GM21381 (cell line): ENCODE data around the gene NCOA5.

Experiments
- ATAC-seq: cut with Tn5 transposase; IDR thresholded peaks from one replicate; pipeline ENCODE4 v1.9.1; 2021; ENCODE audit warnings: mild to moderate bottlenecking, moderate library complexity; ENCODE audit not compliant: unreplicated experiment

The NCOA5 gene

DNA sequence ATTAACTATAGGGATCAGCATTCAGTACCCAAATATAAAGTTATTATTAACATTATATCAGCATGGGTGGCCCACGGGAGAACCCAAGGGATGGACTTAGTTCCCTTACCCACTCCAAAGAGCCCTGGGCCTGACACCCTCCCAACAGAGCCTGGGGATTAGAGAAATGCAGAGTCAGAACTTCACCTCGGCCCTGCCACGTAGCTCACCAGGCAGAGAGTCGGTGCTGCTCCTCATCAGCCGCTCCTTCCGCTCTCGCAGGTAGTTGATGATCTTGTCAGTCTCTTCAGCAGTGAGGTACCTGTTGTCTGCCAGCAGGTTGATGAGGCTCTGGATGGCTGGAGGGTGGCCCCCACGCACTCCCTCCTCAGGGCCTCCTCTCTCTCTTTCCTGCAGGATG lies 26.6 kb downstream of the NCOA5 start:
- no peak for ATAC-seq

DNA sequence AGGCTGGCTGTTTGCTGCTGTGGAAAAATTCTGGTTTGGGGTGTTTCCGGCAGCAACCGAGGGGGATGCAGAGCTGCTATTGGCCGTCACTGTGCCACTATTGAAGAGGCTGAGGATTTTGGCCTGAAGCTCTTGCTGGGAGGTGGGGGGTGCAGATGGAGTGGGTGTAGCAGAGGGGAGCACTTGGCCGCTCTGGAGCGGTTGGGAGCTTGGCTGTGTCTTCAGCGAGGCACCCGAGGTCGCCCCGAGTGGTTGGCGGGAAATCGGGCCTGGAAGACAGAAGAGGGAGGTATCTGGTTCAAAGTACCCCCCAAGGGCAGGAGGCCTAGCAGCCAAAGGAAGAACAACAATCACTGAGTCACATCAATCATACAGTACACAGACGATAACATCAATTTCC lies 27.1 kb downstream of the NCOA5 start:
- no peak for ATAC-seq

DNA sequence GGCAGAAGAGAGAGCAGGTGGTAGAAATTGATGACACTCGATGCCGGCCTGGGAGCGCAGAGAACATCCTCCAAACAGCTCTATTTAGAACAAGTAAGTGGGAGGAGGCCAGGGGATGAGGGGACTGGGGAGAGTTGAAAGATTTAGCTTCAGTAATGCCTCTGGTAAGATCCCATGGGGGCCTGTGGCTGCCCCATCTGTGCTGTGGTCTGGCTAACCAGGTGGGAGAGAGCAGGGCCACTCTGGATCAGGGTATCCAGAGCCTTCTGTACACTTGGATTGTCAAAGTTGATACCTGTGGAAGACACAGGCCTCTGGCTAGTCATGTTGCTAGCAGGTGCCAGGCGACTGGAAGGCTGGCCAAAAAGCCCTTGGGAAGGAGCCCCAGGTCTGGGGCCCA lies 27.6 kb downstream of the NCOA5 start:
- no peak for ATAC-seq

DNA sequence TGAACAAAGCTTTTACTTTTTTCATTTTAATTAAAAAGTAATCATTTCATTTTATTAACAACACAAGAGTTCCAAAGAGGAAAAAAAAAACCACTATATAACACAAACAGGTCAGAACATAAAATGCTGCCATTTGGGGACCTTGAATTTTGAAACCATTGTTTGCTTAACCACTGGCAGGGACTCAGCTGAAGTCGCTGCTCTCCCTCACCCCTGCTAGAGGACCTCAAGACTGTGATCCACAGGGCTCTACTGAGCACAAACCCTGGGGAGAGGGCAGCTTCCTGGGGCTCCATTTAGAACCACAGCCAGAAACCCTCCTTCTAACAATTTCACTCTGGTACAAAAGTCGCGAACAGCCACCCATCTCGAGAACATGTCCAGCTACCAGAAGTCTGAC lies 28.8 kb downstream of the NCOA5 start:
- no peak for ATAC-seq

DNA sequence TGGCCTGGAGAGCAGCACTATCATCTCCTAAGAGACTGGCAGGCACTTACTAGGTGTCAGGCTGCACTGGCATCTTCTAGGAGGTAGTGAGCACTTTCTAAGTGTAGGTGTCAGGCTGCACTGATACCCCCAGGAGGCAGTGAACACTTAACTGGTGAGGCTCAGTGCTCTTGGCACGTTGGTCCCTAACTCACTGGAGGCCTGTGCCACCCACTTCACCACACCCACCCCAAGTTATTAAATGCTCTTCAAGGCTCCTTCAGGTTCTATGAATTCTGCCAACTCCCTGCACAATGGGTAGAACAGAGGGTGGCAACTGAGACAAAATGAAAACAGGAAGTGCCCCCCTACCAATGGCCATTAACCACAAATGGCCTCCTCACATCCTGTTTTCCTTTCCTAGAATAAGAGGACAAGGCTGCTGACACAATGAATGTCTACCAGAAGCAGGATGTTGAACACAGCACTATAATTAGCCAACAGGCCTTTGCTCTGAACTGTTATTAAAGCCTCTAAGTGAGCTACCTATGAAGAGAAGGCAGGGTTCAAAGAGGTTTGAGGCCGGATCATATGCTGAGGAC lies 29.4 kb downstream of the NCOA5 start:
- ATAC-seq: no peak

DNA sequence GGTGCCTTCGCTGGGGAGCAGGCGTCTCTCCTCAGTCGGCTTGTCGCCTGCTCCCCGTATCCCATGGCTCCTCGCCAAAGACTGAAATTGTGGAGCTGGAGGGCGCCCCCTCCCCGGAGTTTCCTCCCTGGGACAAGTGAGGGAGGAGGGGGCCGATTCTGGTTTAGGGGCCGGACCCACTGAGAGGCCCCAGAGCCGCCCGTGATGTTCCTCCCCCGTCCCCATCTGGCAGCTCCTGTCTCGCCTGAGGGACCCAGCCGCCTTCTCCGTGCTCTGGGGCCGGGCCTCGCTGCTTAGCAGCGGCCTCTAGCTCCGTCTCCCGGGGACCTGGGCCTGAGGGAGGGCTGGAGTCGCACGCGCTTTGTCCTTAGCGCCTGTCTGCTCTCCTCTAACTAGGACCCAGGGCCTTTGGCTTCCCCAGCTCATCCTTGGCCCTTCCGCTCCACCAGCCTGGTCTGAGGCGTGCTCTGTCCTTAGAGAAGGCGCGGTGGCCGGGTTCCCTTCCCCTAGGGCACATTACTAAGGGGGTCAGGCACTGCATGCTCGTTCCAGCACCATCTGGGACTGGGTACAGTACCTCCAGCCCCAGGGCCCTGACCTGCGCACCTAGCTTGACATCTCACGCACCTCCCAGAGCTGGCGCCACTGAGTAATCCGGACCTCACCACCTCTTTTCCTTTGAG lies 31.0 kb downstream of the NCOA5 start:
- ATAC-seq: no peak

DNA sequence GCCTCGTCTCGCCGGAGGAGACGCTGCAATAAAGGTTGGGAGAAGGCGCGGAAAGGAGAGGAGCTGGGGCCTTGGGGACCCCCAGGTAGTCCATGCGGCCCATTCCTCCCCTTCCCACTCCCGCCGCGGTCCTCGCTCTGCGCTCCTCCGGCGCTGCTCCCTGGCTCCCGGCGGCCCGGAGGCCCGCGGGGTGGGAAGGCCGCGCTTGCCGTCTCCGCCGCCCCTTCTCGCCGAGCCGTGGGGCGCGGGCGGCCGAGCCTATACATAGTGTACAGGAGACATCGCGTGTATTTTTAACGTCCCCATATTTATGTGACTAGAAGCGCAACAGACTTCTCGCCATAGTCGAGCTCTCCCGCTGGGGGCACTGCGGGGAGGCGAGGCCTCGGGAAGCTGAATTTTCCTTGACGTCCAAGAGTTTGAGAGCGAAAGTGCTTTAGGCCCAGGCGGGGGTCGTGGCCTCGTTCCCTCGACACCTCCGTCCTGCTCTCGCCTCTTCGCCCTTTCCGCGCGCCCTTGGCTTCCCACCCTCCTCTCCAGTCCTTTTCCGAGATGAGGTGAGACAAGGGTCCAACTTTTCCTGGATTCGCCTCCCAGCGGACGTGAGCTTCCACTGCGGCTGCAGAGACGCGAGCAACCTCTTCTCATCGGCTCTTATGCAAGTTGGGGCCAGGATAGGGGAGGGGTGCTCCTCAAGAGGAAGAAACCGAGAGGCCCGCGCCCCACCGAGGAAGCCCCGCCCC lies 31.7 kb downstream of the NCOA5 start:
- no peak for ATAC-seq

DNA sequence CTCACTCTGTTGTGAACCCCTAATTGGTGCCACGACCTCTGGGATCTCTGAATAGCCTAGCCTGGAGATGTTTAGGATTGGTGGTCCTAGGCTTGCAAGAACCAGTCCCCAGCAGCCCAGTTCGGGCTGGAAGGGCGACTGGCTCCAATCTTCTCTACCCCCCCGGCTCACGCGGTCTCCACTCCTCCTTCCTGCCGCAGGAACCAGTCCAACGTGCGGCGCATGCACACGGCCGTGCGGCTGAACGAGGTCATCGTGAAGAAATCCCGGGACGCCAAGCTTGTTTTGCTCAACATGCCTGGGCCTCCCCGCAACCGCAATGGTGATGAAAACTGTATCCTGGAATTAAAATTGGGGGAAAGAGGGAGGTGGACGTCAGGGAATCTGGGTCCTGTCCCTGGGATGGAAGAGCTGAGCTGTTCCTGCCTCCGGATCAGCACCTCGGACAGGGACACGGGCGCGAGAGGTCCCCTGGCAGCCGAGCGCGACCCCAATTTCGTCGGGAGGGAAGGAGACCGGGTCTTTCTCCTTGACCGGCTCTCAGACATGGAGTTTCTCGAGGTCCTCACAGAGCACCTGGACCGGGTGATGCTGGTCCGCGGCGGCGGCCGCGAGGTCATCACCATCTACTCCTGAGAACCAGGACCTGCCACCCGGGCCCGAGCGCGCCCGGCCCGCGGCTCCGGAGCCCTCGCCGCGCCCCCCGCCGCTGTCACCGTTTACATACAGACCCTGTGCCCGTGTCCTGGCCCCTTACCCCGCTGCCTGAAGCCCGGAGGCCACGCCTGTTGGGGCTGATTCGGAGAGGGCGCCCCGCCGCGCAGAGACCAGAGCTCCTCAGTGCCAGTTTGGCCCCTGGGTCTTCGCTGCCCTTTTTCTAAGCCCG lies 32.5 kb downstream of the NCOA5 start:
- ATAC-seq: no peak

DNA sequence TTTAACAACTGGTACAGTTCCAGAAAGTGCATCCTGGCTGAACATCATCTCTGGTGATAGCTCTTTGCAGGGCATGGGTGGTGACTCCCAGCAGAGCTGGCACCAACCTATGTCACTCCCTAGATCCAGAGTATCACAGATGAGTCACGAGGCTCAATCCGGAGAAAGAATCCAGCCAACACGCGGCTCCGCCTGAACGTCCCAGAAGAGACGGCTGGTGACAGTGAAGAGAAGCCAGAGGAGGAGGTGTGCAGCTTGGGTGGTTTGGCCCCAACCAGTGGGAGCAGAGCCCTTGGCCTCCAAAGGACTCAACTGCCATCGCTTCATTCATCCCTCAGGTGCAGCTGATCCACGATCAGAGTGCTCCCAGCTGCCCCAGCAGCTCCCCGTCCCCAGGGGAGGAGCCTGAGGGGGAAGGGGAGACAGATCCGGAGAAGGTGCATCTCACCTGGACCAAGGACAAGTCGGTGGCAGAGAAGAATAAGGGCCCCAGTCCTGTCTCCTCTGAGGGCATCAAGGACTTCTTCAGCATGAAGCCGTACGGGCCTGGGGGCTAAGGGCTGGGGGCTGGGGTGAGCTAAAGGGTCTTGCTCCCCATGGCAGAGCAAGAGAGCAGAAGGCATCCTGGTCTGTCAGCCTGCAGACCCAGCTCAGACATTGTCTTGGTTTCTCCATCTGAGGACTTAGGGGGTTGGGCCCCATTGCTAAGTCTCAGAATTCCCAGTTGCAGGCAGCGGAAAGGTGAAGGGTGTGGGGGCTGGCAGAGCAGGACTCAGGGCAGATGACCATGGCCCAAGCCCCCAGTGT lies 33.5 kb downstream of the NCOA5 start:
- no peak for ATAC-seq

DNA sequence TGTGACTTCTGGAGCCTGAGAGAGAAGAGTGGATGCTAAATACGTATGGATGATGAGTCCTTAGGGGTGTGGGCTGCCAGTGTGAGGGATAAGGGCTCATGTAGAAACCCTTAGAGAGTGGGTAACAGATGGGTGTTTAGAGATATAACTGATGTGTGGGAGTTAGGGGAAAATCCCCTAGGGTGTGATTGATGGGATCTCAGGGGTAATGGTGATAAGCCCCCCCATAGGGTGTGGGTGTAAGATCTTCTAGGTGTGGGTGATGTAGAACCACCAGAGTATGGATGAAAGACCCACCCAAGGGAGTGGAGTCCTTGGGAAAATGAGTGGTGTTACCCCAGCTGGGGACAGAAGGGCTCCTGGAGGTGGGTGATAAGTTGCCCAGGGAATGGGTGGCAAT lies 34.5 kb downstream of the NCOA5 start:
- no peak for ATAC-seq

DNA sequence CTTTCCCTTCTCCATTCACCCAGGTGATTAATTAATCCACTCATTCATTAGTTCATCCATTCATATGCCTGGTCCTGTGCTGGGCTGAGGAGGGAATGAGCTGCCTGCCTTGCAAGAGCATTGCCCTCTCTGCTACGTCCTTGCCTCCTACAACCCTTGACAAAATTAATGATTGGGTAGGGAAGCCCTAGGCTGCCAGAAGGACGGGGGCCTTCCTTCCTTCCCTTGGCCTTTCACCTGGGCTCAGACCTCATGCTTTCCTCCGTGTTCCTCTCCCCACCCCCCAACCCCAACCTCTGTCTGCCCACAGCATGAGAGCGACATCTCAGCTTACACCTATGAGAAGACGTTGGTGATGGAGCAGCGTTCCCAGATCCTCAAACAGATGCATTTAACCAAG lies 35.2 kb downstream of the NCOA5 start:
- ATAC-seq: no peak

DNA sequence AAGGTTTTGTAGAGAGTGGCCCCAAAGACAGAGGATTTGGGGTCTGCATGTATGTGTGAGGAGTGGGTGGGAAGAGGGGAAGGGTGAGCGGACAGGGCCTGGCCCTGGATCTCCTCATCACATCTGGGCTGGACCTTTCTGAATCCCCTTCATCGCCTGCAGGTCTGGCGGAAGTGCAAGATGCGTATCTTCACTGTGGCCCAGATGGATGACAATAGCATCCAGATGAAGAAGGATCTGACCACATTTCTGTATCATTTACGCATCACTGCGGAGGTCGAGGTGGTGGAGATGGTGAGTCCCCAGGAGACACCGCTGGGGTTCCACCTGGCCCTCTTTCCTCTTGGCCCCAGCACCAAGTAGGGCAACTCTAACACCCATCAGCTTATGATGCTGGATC lies 36.3 kb downstream of the NCOA5 start:
- no peak for ATAC-seq

DNA sequence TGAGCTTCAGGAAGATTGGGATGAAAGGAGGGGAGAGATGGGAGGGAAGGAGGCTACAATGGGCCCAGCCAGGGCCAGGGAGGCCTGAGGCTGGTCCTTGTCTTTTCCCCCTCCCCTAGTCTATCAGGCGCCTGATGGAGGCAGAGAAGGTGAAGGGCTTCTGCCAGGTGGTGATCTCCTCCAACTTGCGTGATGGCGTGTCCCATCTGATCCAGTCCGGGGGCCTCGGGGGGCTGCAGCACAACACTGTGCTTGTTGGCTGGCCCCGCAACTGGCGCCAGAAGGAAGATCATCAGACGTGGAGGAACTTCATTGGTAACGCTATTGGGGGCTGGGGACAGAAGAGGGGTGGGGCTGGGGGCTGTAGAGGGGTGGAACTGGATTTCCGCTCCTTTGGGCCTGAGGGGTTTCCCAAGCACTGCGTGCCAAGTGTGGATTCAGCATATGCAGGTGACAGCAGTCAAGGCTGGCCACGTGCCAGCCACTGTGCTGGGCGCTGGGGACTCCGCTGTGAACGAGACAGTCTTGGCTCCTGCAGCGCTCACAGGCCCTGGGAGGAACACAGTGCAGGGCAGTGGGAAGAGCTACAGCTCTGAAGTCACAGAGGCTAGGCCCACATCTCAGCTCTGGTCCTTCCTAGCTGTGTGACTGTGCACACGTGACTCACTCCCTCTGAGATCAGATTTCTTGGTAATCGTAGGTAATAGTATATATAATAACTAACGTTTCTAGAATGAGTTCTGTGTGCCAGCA lies 38.0 kb downstream of the NCOA5 start:
- no peak for ATAC-seq

DNA sequence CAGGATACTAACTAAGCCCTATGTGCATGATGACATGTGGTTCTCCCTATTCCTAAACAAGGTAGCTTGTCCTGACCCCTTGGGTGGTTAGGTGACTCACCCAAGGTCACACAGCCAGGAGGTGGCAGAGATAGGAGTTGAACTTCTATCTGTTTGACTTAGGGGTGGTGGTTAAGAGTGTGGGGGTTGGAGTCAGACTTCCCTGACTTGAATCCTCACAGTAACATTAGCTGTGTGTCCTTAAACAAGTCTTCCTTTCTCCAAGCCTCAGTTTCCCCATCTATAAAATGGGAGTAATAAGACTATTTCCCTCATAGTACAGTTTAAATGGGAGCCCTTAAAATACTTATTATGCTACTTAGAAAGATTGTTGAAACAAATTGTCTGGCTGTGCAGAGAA lies 38.9 kb downstream of the NCOA5 start:
- no peak for ATAC-seq

DNA sequence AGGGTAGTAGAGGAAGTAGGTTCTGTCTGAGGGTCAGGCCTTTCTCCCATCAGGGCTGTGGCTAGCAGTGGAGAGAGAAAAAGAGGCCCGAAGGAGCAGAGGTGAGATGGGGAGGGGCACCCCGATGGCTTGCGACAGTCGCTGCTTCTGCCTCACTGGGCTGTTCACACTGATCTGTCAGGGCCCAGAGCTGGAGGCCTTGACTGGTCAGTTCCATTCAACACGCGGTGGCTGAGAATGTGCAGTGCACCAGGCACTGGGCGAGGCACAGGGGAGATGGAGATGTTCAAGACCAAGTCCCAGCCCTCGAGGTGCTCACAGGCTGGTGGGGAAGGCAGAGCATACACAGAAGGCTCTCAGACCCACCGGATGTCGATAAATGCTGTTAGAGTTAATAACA lies 39.3 kb downstream of the NCOA5 start:
- ATAC-seq: no peak

DNA sequence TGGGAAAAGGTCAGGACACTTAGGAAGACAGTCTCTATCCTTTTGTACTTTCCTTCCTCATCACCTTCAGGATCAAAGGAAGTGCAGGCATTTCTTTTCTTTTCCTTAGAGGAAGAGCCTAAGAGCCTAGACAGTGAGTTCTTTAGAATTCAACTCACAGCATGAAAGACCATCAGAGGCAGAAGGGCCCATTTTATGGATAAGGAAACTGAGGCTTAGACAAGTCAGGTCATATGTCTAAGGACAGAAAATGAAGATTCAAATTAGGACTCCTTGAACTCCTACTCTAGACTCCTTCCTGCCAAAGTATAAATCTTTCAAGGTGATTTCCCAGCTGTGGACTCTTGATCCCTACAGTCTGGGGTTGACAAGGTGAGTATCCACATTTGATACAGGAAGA lies 39.9 kb downstream of the NCOA5 start:
- no peak for ATAC-seq

DNA sequence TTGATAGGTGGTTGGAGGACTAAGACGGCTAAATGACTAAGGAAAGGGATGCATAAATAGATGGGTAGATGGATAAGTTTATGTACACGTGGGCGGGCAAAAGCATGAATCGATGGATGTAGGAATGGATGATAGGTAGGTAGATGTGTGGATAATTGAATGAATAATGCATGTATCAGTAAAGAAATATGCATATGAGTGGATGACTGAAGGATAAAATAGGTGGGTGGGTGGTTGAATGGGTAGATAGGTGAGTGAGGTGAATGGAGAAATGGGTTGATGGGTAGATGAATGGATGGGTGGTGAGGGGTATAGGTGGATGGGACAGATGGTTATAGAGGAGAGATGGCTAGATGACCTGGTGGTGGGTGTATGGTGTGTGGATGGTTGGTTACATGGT lies 40.6 kb downstream of the NCOA5 start:
- no peak for ATAC-seq

DNA sequence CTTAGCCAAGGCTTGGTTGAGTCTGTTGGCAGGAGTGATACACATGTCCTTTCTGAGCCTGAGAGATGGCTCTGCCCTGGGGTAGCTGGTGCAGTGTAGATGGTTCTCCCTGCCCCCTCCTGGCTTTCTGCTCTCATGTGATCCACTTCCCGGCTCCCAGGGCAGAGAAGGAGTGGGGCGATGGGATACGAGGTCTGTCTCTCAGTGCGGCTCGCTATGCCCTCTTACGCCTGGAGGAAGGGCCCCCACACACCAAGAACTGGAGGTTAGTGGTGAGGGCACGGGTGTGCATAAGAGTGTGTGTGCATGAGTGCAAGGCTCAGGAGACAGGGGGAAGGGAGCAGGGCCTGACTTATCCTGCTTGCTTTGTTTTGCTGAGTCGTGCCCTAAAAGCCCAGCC lies 41.9 kb downstream of the NCOA5 start:
- ATAC-seq: no peak

DNA sequence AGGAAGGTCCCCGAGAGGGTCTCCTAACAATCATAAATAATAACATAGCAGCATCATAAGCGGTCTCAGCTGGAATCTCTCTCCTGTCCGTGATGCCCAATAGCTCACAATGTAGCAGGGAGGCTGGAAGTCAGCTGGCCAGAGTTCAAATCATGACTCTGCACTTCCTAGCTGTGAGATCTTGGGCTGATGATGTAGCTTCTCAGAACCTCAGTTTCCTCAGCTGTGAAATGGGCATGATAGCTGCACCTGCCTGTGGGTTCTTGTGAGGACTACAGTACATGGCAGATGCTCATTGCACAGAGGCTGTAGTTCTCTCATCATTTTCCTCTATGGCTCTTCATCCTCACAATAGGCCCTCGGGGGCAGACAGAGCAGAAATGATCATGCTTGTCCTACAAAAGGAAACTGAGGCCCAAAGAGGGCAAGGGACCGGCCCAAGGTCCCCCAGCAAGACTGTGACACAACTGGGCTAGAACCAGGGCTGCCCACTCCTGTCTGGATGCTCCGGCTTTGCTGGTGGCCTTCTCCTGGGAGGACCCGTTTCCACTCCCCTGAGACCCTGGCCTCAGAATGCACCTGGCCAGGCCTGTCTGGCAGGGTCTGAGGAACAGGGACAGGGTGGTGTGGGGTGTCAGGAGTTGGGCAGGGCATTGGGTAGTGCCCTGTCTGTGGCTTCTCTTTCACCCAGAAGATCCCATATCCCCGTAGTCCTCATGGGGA lies 43.0 kb downstream of the NCOA5 start:
- no peak for ATAC-seq
